ENCODE data around the gene ZDHHC4. TPM values are rescaled to one million over a fixed set of nuclear protein-coding genes. Genes with fewer than 3 reads are reported as not detected.

The ZDHHC4 gene
- total and polyA plus RNA-seq, 8 donors, result 4.1 to 78.4 (median 43.9) TPM

DNA sequence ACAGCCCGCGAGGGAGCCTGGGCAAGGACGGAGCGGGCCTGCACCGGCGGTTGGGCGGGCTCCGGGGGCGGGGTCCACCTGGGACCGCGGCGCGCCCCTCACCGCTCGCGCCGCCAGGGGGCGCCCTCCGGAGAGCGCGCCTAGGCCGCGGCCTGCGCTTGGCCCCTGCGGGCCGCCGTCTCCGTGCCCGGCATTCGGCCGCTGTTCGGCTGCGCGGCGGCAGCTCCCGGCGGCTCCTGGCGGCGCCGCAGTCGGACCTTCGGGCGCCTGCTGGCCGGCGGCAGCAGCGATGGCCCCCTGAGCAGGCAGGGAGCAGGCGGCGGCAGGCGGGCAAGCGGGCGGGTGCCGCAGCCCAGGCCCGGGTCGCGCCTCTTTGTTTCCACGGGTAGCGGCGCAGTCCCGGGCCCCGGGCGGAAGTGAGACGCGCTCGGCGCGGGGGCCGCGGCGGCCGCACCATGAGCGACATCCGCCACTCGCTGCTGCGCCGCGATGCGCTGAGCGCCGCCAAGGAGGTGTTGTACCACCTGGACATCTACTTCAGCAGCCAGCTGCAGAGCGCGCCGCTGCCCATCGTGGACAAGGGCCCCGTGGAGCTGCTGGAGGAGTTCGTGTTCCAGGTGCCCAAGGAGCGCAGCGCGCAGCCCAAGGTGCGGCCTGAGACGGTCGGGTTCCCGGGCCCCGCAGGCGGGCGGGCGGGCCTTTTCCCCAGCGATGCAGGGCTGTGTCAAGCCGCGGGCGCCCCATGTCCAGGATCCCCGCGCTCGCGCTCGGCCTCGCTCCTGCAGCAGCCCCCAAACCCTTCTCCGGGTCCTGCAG, 12.8 kb downstream of the ZDHHC4 start, which contains the start of gene INTS15:
INTS15 (plus strand) TSS at position 193 of the 816 bp plus-strand sequence; CDS start at position 456, 263 bp downstream.
- Histone ChIP-seq H3K9me3 (no peaks in the 10 kb centered on the region), H3K27ac (peak within 1 kb of the TSS; percentile 81 to 97 (median 91)), H3K27me3 (no peaks in the 10 kb centered on the region), H3K36me3 (peaks cover 20 to 76% (median 75%) of the 10 kb centered on the region in 4 donors), H3K4me1 (peaks cover 17 to 23% (median 21%) of the 10 kb centered on the region in 4 donors), H3K4me3 (peak within 1 kb of the TSS; percentile 84 to 92 (median 87))
- 0 to 1% (median 0%) methylated on average over 14 to 107 of the region's 107 CpGs for WGBS, 5 donors
- TF ChIP-seq POLR2AphosphoS5 (IDR thresholded peaks at IDR 0.05), result peak; percentile 42 to 73 (median 48)
- no peak for TF ChIP-seq POLR2A (IDR thresholded peaks at IDR 0.05)
- peak in 3 of 7 experiments; percentile 69 to 96 (median 83) for TF ChIP-seq CTCF (IDR thresholded peaks at IDR 0.05)
- TF ChIP-seq EP300 (IDR thresholded peaks at IDR 0.05), result no peak
- peak; percentile 84 to 96 for DNase-seq
- intact Hi-C loops (cut with DNase I; ENCODE audit: low total_unique reads), result no loop called here

- intact Hi-C loops (cut with DNase I; ENCODE audit: low total_unique reads), result no loop called here
- peaks cover 17 to 23% (median 21%) of the 10 kb centered on the region in 4 donors for H3K4me1 ChIP-seq
- H3K9me3 ChIP-seq, result no peaks in the 10 kb centered on the region
- H3K27ac ChIP-seq, result peak overlapping the region; percentile 81 to 97 (median 91)
- H3K36me3 ChIP-seq, result peaks cover 24 to 76% (median 75%) of the 10 kb centered on the region in 4 donors
- WGBS, 5 donors, result 4 to 16% (median 5%) methylated on average over 7 to 10 of the region's 10 CpGs
- peak overlapping the region; percentile 84 to 92 (median 87) for H3K4me3 ChIP-seq
- TF ChIP-seq CTCF (IDR thresholded peaks at IDR 0.05), result no peak
- no peak for TF ChIP-seq POLR2AphosphoS5 (IDR thresholded peaks at IDR 0.05)
- TF ChIP-seq POLR2A (IDR thresholded peaks at IDR 0.05), result no peak
- TF ChIP-seq EP300 (IDR thresholded peaks at IDR 0.05), result no peak
- H3K27me3 ChIP-seq, result no peaks in the 10 kb centered on the region
- DNase-seq, result no peak
These were observed 13.4 kb downstream of the ZDHHC4 start for GRCh38 chr7:6590645-6591110.

DNA sequence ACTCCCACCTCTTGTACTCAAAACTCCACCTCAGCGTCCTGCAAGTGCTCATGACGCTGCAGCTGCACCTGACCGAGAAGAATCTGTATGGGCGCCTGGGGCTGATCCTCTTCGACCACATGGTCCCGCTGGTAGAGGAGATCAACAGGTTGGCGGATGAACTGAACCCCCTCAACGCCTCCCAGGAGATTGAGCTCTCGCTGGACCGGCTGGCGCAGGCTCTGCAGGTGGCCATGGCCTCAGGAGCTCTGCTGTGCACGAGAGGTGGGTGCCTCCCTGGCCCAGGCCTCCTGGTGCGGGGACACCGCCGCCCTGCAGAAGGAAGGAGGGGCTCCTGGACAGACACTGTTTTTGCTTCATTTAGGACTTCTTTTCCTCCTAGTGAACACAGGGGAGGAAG, 22.8 kb downstream of the ZDHHC4 start:
- intact Hi-C loops (cut with DNase I; ENCODE audit: low total_unique reads), result no loop called here
- peaks cover 0 to 5% (median 0%) of the 10 kb centered on the region in 4 donors for H3K4me1 ChIP-seq
- H3K4me3 ChIP-seq, result no peak overlapping the region
- H3K9me3 ChIP-seq, result no peaks in the 10 kb centered on the region
- no peak overlapping the region for H3K27ac ChIP-seq
- peaks cover 63 to 100% (median 99%) of the 10 kb centered on the region in 4 donors for H3K36me3 ChIP-seq
- H3K27me3 ChIP-seq, result no peaks in the 10 kb centered on the region
- TF ChIP-seq EP300 (IDR thresholded peaks at IDR 0.05) (no peak), POLR2A (IDR thresholded peaks at IDR 0.05) (no peak), CTCF (IDR thresholded peaks at IDR 0.05) (no peak), POLR2AphosphoS5 (IDR thresholded peaks at IDR 0.05) (no peak)
- 87 to 96% (median 92%) methylated on average over 14 to 15 of the region's 15 CpGs for WGBS, 5 donors
- DNase-seq, result no peak

- intact Hi-C loops (cut with DNase I; ENCODE audit: low total_unique reads), result no loop called here
- H3K9me3 ChIP-seq, result no peaks in the 10 kb centered on the region
- peaks cover 37 to 100% (median 99%) of the 10 kb centered on the region in 4 donors for H3K36me3 ChIP-seq
- H3K4me3 ChIP-seq, result no peak overlapping the region
- TF ChIP-seq POLR2AphosphoS5 (IDR thresholded peaks at IDR 0.05), result no peak
- TF ChIP-seq CTCF (IDR thresholded peaks at IDR 0.05), result no peak
- TF ChIP-seq POLR2A (IDR thresholded peaks at IDR 0.05), result no peak
- no peak for TF ChIP-seq EP300 (IDR thresholded peaks at IDR 0.05)
- peaks cover 0 to 5% (median 0%) of the 10 kb centered on the region in 4 donors for H3K4me1 ChIP-seq
- no peaks in the 10 kb centered on the region for H3K27me3 ChIP-seq
- WGBS, 5 donors, result 77 to 99% (median 94%) methylated on average over 4 to 10 of the region's 10 CpGs
- no peak for DNase-seq
- no peak overlapping the region for H3K27ac ChIP-seq
These were observed 27.2 kb downstream of the ZDHHC4 start for GRCh38 chr7:6604458-6604857.
